Retina (tissue), 1 donor: ENCODE results near the gene NPAS3.

Experiments used
- DNase-seq: peaks from one replicate; pipeline ENCODE4 v3.0.0-alpha.2; 2016

NPAS3 gene

GRCh38 chr14:33393895-33394368, 455.3 kb downstream of the NPAS3 start:
- peak; percentile 38 for DNase-seq

- no peak for DNase-seq
These were observed 462.6 kb downstream of the NPAS3 start for GRCh38 chr14:33401311-33401710.

- DNase-seq = no peak
These were observed 463.9 kb downstream of the NPAS3 start for GRCh38 chr14:33402604-33403003.

- no peak for DNase-seq
These were observed 465.4 kb downstream of the NPAS3 start for GRCh38 chr14:33404054-33404453.

DNA sequence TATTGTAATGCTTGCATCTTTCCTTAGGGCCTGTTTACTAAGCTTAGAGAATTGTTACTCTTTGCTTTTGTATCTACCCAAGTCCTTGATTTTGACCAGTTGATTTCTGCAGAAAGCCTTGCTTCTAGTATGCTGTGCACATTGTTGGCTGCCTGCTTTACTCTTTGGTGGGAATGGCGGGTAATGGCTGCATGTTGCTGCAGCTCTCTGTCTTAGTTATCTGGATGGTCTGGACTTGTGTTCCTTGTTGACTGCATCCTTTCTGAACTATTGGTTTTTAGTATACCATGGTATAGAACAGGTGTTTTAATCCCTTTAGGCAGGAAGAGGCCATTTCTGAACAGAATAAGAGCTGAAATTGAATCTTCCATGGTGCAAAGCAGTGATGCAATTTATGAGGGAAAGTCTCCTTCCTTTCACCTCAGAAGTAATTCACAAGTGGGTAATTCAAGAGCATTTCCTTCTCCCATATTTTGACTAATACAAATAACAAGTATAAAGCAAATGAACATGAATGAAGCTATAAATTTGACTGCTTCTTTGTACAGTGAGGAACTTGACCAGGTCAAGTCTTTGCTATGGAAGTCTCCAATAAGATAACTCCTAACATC, 466.4 kb downstream of the NPAS3 start:
- DNase-seq = no peak

DNA sequence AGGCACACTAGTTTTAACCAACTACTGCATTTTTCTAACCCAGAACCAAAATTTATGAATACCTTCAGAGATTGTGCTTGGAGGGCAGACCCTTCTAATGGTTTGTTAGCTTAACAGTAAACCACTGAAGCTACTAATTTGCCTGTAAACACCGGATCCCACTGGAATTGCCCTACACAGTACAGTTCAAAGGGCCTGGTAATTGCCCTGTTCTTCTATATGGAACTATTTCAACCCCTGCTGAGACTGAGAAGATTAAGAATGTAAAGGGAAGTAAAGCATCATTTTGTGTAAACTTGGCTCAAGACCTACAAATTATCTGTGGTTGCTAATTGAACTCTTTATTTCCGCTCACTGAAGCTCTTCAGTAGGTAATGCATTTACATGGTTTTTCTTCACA, 468.1 kb downstream of the NPAS3 start:
- DNase-seq = no peak

DNA sequence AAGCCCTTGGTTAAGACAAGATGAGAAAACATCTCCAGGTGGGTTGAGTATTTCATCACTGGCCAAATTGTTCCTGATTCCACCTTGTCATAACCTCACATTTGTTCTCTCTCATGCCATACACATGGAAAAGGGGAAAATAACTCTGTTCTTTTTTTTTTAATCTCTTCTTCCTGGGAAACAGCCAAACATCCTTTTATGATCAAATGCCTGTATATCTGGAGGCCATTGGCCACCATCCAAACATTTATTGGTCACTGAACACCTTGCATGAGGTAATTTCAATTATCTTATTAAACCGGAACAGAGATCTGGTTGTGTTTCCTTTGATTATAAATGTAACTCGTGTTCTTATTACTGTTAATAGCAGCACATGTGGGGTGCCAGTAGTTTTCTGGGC, 469.6 kb downstream of the NPAS3 start:
- no peak for DNase-seq

DNA sequence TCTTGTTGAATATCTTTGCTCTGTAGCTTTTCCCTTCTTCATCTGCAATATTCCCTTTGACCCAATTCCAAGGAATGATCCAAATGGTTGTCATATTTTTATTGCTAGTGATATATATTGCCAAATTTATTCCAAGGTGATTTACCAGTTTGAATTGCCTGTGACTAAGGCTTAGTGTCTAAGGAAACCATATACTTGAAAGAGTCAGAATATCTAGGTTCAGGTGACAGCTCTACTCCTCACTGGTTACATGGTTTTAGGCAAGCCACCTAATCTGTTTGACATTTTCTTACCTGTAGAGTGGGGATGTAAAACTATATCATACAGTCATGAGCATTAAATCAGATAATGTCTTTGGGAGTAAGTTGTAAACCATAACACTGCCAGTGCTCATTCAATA, 473.8 kb downstream of the NPAS3 start:
- no peak for DNase-seq

GRCh38 chr14:33413381-33413780, 474.7 kb downstream of the NPAS3 start:
- DNase-seq = no peak

GRCh38 chr14:33414041-33414440, 475.4 kb downstream of the NPAS3 start:
- no peak for DNase-seq

DNA sequence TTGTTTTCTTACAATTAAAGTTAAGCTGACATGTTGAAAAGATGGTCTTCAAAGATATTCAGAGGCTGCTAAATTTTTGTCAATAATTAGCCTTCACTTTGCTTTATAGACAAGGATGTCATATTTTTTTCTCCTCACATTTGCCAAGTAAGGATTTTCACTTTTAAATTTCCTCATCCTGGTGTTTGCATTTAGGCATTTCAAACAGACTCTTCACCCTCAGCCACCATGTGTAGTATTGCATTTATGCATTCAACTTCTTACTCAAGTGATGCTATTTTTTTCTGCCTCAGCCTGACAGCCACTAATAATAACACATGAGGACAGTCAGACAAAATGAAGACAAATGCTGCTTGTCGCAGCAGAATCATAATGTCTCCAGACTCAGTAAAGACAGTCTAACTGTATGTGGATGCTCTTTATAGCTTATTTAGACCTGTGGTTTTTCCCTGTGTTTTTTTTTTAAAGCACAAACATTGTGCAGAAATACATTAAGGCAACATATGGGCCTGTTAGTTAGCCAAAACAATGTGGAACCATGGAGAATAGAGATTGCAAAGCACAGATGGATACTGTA, 481.5 kb downstream of the NPAS3 start:
- DNase-seq = no peak

DNA sequence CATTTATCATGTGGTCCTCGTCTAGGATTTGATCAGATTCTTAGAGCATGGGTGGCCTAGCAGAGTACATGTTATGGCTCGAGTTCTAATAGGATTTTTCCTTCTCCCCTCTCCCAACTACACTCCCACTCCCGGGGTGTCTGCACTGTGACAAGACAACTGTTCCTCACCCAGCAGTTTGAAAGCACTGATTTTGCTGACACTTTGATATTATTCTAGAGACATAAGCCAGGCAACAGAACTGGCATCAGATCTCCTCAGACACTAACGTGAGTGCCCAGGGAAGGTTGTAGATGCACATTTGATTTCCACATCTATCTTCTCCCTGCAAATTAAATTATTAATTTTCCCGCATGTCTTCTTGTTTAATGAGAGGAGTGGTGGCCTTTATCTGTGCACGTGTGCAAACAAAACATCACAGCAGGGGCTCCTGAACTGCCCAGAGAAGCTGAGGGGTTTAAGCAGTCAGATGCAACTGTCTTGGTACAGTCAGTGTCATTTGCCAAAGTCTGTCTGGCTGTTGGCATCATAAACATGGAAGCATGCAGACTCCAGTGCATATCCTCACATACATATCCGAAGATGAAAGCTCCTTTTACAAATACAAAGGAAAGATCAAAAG, 491.8 kb downstream of the NPAS3 start:
- DNase-seq = no peak

GRCh38 chr14:33432407-33433023, 493.8 kb downstream of the NPAS3 start:
- DNase-seq = no peak

DNA sequence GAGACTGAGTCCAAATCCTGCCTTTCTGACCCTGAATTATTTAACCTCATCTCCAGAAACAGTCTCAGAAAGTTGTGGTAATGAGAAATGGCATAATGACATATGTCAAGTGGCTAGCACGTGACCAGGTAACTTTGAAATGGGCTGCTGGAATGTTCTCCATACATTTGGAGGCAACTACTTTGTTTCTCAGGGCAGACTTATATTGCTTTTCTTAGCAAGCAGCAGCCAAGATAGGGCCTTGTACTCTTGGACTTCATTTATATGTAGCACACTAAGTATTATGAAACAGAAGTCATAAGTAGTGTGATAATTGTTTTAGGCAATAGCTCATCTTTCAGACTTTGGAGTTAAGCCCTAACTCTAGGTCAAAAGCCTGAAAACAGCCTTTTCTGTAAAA, 494.7 kb downstream of the NPAS3 start:
- DNase-seq = no peak

- DNase-seq = no peak
These were observed 497.4 kb downstream of the NPAS3 start for GRCh38 chr14:33435911-33436689.

- no peak for DNase-seq
These were observed 503.0 kb downstream of the NPAS3 start for GRCh38 chr14:33441633-33442032.

- no peak for DNase-seq
These were observed 505.5 kb downstream of the NPAS3 start for GRCh38 chr14:33444136-33444535.

DNA sequence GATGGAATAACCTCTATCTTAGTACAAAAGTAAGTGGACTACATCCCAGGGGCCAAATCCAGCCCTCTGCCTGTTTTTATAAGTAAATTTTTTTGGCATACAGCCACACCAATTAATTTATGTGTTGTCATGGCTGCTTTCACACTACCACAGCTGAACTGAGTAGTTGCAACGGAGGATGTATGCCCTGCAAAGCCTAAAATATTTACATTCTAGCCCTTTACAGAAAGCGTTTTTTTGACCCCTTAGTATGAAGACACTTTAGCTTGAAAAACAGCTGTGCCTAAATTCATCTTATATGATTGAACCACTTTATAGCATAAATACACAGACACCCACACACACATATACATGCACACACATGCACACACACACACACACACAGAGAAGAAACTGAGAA, 510.6 kb downstream of the NPAS3 start:
- DNase-seq = no peak

DNA sequence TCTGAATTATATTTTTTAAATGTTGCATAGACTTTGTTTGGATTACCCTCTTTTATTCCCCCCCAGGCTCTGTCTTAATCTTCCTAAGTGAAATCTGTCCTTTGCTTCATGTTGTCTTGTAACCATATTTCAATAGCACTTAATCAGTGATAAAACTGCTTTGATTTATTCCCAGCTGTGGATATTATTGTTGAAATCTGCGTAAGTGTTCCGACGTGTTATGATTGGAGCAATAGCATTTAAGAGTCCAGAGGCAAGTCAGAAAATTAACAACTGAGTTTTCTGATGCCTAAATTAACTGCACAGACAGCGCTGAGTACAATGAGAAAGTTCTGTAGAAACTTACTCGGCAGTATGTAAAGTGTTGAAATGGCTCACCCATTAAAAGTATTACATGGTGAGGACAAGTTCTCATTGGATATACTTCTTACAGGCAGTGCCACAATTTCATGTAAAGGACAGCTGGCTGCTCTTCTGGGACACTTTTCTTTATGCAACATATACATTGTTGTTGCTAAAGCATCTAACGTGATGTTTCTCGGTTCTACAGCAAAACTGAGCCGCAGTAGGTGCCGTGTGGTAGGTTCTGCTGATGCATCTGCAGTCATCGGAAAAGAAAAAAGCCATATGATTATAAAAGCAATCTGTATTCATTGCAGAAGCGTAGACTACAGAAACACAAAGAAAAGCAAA, 511.2 kb downstream of the NPAS3 start:
- DNase-seq = no peak

GRCh38 chr14:33450416-33450815, 511.7 kb downstream of the NPAS3 start:
- no peak for DNase-seq

- no peak for DNase-seq
These were observed 512.5 kb downstream of the NPAS3 start for GRCh38 chr14:33451211-33451610.

DNA sequence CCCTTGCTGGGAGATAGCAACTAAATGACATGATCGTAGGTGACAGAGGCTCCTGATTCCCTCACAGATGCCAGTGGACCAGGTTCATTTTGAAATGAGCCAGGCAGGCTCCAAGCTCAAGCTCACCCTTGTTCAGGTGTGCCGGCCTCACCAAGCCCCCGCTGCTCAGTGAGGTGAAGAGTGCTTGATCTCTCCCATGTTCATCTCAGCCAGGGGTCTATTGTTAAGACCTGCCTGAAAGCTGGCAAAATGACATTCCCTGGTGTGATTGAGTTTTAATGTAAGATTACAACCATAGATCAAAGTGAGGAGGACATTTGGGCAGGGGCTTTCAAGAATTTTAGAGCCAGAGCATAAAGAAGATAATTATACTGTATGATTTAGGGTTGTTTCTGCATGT, 514.3 kb downstream of the NPAS3 start:
- no peak for DNase-seq
